Spleen (tissue), 11 donors: ENCODE data around the gene MYH10. TPM values are rescaled to one million over a fixed set of nuclear protein-coding genes. Genes with fewer than 3 reads are reported as not detected.

Experiments
- DNase-seq: peaks from one replicate; pipeline ENCODE4 v3.0.0-alpha.2; 2020
- H3K27ac ChIP-seq, 8 donors: fragments of 200-600 bp; sonication (generic) in 7 of 8; 1 replicate in 4 of 8; 2 replicates in 4 of 8; pipeline versions ENCODE4 v1.5.0 to v1.8.0; 2016 to 2021; ENCODE audit warnings: inconsistent platforms in 4 of 8, mild to moderate bottlenecking in 4 of 8, moderate library complexity in 1 of 8
- H3K27me3 ChIP-seq, 7 donors: fragments of 200-600 bp; sonication (generic) in 6 of 7; replicated peaks in 1 of 7; 1 replicate in 4 of 7; 2 replicates in 3 of 7; pipeline versions ENCODE4 v1.5.0 to v1.8.0; 2016 to 2021; ENCODE audit warnings: inconsistent platforms in 3 of 7, mild to moderate bottlenecking in 1 of 7
- H3K36me3 ChIP-seq, 6 donors: fragments of 200-600 bp; sonication (generic) in 5 of 6; 1 replicate in 4 of 6; 2 replicates in 2 of 6; pipeline versions ENCODE4 v1.5.0 to v1.8.0; 2016 to 2021; ENCODE audit warnings: inconsistent platforms in 2 of 6
- H3K4me1 ChIP-seq, 6 donors: fragments of 200-600 bp; sonication (generic) in 5 of 6; 1 replicate in 3 of 6; 2 replicates in 3 of 6; pipeline versions ENCODE4 v1.5.0 to v1.8.0; 2016 to 2021; ENCODE audit warnings: inconsistent platforms in 3 of 6
- H3K4me3 ChIP-seq, 8 donors: fragments of 200-600 bp; sonication (generic) in 7 of 8; 1 replicate in 4 of 8; 2 replicates in 4 of 8; pipeline versions ENCODE4 v1.5.0 to v1.8.0; 2016 to 2021; ENCODE audit warnings: inconsistent platforms in 4 of 8, mild to moderate bottlenecking in 4 of 8, moderate library complexity in 2 of 8
- H3K9me3 ChIP-seq, 8 donors: fragments of 200-600 bp; sonication (generic) in 7 of 8; 1 replicate in 4 of 8; 2 replicates in 4 of 8; pipeline versions ENCODE4 v1.5.0 to v1.8.0; 2016 to 2021; ENCODE audit warnings: inconsistent platforms in 4 of 8
- POLR2A ChIP-seq, 3 donors: fragments of 450-650 bp; IDR thresholded peaks; one replicate each; pipeline ENCODE4 v1.5.1; 2017; ENCODE audit warnings: antibody characterized with exemption in 3 of 3, mild to moderate bottlenecking in 1 of 3
- POLR2AphosphoS5 ChIP-seq, 3 donors: sonication (generic); formaldehyde crosslinking; IDR thresholded peaks; one replicate each; pipeline ENCODE4 v1.5.1; 2017; ENCODE audit warnings: antibody characterized with exemption in 3 of 3
- WGBS, 5 donors: extraction: QIAGEN DNeasy Blood & Tissue Kit in 3 of 5; methylation state at CpG; one replicate each; pipeline versions ENCODE4 v1.1.5 to v1.1.7; 2013 to 2018; 5-methylcytosine and 5-hydroxymethylcytosine counted together
- intact Hi-C: fragments of 100-400 bp; cut with DNase I; formaldehyde crosslinking; loops from one replicate; pipeline ENCODE4 v1.15.0; 2023; ENCODE audit warnings: low total_unique reads
- polyA plus RNA-seq, 3 donors: library from polyadenylated mRNA; stranded (reverse); fragments of 200-250 nt; gene quantifications; one replicate each; pipeline ENCODE4 v1.2.1, GENCODE V29; 2013
- total RNA-seq, 7 donors: library from RNA; depleted of rRNA in 3 of 7; stranded (reverse); fragments of >200 nt in 3 of 7; fragmentation: NEBNext Ultra II Directional in 4 of 7; extraction: Animal tissue kit (Norgen Biotek cat#: 25700) in 4 of 7; gene quantifications; one replicate each; pipeline versions ENCODE4 v1.1.0 to v1.2.1, GENCODE V29; 2016 to 2021
- TF ChIP-seq, protein P1 (sequence below), 11 experiments: fragments of 200-600 bp in 7 of 11; fragments of 450-650 bp in 4 of 11; sonication (generic) in 4 of 11; IDR thresholded peaks in 8 of 11; conservative IDR thresholded peaks in 3 of 11; 1 replicate in 7 of 11; 2 replicates in 4 of 11; pipeline versions ENCODE4 v1.4.0 to v1.8.0; 2016 to 2021; ENCODE audit warnings: antibody characterized with exemption in 11 of 11, inconsistent platforms in 4 of 11, mild to moderate bottlenecking in 1 of 11
- donor health status: healthy with polysubstance abuse.
- donor health status: DM: no; HTN: no; CAD: no; lungs with moderate emphysema.
- donor health status: DM: no; HTN: no; CAD: no.
- donor health status: Bipolar disorder and iron deficiency.
- donor health status: healthy.
- donor health status: DM: no; HTN: no; CAD: no.
- donor health status: DM: yes; HTN: yes; CAD: no.

Gene MYH10
- total and polyA plus RNA-seq, 10 donors, result 1.0 to 14.4 (median 7.5) TPM

DNA sequence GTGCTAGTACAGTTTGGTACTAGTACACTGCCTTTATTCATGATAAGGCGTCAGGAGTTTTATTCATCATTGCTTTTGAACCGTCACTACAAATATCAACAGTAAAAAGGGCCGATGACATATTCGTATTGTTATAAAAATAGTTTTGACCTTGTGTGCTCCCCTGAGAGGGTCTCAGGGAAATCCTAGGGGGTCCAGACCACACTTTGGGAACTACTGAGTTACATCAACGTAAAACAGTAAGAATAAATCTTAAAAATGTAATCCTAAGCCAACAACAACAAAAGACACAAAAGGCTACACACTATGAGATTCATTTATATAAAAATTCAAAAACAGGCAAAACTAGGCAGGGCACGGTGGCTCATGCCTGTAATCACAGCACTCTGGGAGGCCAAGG, 11.2 kb downstream of the MYH10 start:
- no peak for TF ChIP-seq POLR2A (IDR thresholded peaks at IDR 0.05)
- TF ChIP-seq POLR2AphosphoS5 (IDR thresholded peaks at IDR 0.05), result no peak
- H3K36me3 ChIP-seq, result no peaks in the 10 kb centered on the region
- H3K27ac ChIP-seq, result no peak overlapping the region
- intact Hi-C loops, result no loop called here
- H3K4me3 ChIP-seq, result no peak overlapping the region
- 83 to 94% (median 89%) methylated on average over 6 of the region's 6 CpGs for WGBS, 5 donors
- no peak for DNase-seq
- no peaks in the 10 kb centered on the region for H3K9me3 ChIP-seq
- no peaks in the 10 kb centered on the region for H3K4me1 ChIP-seq
- H3K27me3 ChIP-seq, result peaks cover 0 to 6% (median 0%) of the 10 kb centered on the region in 7 donors

DNA sequence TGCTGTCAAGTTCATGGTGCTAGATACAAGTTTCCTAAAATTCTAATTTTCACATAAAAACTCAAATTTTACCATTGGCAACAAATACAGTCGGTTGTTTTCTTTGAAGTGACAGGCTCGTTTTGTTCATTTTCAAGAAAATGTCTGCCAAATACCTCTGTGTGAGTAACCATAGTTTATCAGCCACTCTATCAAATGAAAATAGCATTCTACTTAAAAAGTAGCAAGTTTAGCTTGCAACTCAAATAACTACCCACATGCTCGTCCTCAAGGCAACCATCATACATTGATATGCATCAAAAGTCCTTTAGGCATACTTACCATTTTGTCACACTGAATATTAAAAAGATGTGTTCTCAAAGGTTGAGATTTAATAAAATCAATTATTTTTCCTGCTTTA, 11.7 kb downstream of the MYH10 start:
- H3K27ac ChIP-seq, result no peak overlapping the region
- TF ChIP-seq POLR2AphosphoS5 (IDR thresholded peaks at IDR 0.05), result no peak
- no peak for TF ChIP-seq POLR2A (IDR thresholded peaks at IDR 0.05)
- TF ChIP-seq, protein P1, sequence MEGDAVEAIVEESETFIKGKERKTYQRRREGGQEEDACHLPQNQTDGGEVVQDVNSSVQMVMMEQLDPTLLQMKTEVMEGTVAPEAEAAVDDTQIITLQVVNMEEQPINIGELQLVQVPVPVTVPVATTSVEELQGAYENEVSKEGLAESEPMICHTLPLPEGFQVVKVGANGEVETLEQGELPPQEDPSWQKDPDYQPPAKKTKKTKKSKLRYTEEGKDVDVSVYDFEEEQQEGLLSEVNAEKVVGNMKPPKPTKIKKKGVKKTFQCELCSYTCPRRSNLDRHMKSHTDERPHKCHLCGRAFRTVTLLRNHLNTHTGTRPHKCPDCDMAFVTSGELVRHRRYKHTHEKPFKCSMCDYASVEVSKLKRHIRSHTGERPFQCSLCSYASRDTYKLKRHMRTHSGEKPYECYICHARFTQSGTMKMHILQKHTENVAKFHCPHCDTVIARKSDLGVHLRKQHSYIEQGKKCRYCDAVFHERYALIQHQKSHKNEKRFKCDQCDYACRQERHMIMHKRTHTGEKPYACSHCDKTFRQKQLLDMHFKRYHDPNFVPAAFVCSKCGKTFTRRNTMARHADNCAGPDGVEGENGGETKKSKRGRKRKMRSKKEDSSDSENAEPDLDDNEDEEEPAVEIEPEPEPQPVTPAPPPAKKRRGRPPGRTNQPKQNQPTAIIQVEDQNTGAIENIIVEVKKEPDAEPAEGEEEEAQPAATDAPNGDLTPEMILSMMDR (IDR thresholded peaks at IDR 0.05 in 8 of 11, conservative IDR thresholded peaks at IDR 0.05 in 3 of 11), result no peak
- H3K4me3 ChIP-seq, result no peak overlapping the region

DNA sequence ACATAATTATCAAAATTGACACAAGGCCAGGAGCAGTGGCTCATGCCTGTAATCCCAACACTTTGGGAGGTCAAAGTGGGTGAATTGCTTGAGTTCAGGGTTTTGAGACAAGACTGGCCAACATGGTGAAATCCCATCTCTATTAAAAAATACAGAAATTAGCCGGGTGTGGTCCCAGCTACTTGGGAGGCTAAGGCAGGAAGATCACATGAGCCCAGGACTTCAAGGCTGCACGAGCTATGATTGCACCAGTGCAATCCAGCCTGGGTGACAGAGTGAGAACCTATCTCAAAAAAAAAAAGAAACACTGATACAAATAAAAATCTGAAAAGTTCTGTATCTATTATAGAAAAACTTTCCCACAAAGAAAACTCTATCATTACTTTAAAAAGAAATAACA, 15.5 kb downstream of the MYH10 start:
- WGBS, 5 donors, result 66 to 91% (median 73%) methylated on average over 2 of the region's 2 CpGs
- TF ChIP-seq POLR2A (IDR thresholded peaks at IDR 0.05) (no peak), POLR2AphosphoS5 (IDR thresholded peaks at IDR 0.05) (no peak)
- TF ChIP-seq, protein P1 (IDR thresholded peaks at IDR 0.05 in 8 of 11, conservative IDR thresholded peaks at IDR 0.05 in 3 of 11), result no peak
- DNase-seq, result no peak
- Histone ChIP-seq H3K27ac (no peak overlapping the region), H3K4me1 (no peaks in the 10 kb centered on the region), H3K4me3 (no peak overlapping the region), H3K36me3 (no peaks in the 10 kb centered on the region), H3K9me3 (peaks cover 0 to 6% (median 0%) of the 10 kb centered on the region in 8 donors), H3K27me3 (peaks cover 0 to 6% (median 0%) of the 10 kb centered on the region in 7 donors)
- intact Hi-C loops, result no loop called here

More for the DNA sequence above, 11.7 kb downstream of the MYH10 start:
- Histone ChIP-seq H3K4me1 (no peaks in the 10 kb centered on the region), H3K9me3 (no peaks in the 10 kb centered on the region), H3K27me3 (peaks cover 0 to 6% (median 0%) of the 10 kb centered on the region in 7 donors), H3K36me3 (no peaks in the 10 kb centered on the region)
- DNase-seq, result no peak
- intact Hi-C loops, result no loop called here
- 85 to 94% (median 88%) methylated on average over 3 of the region's 3 CpGs for WGBS, 5 donors

DNA sequence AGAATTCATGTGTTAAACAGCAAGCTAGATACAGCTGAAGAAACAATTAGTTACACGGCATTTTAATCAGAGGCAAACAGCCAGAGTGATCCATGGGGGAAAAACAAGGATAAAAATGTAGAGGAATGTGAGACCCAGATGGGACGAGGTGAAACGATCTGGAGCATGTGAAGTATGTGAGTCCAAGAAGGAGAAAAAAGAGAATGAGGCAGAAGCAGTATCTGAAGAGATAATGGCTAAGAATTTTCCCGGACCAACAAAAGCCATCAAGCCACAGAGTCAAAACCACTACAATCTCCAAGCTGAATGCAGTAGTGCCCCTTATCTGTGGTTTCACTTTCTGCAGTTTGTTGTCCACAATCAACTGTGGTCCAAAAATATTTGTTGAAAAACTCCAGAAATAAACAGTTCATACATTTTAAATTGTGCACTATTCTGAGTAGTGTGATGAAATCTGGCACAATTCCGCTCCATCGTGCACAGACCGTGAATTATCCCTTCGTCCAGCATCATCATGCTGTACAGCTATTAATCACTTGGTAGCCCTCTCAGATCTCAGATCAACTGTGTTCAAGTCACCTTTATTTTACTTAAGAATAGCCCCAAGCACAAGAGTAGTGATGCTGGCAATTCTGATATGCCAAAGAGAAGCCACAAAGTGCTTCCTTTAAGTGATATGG, 18.8 kb downstream of the MYH10 start:
- no peak for TF ChIP-seq POLR2A (IDR thresholded peaks at IDR 0.05)
- TF ChIP-seq, protein P1 (IDR thresholded peaks at IDR 0.05 in 8 of 11, conservative IDR thresholded peaks at IDR 0.05 in 3 of 11), result no peak
- no peak for TF ChIP-seq POLR2AphosphoS5 (IDR thresholded peaks at IDR 0.05)
- intact Hi-C loops, result no loop called here
- Histone ChIP-seq H3K9me3 (peaks cover 0 to 6% (median 0%) of the 10 kb centered on the region in 8 donors), H3K4me3 (no peak overlapping the region), H3K27me3 (peaks cover 0 to 7% (median 0%) of the 10 kb centered on the region in 7 donors), H3K27ac (no peak overlapping the region), H3K4me1 (no peaks in the 10 kb centered on the region), H3K36me3 (no peaks in the 10 kb centered on the region)
- DNase-seq, result no peak
- 82 to 93% (median 89%) methylated on average over 8 of the region's 8 CpGs for WGBS, 5 donors
